Measurements from ENCODE around the gene TEX48. TPM values are rescaled to one million over a fixed set of nuclear protein-coding genes. Genes with fewer than 3 reads are reported as not detected.

TEX48 gene
- total RNA-seq, 4 donors from 2014 or later: not detected

- DNase-seq (ENCODE audit: low spot score in 2 of 2): no peak
- H3K4me3 ChIP-seq (ENCODE audit: low read depth, poor library complexity, severe bottlenecking): no peak overlapping the region
- intact Hi-C loops (cut with DNase I; ENCODE audit: low total_unique reads): no loop called here
- WGBS, 2 donors: 92 to 94% methylated on average over 4 of the region's 4 CpGs
- TF ChIP-seq POLR2A (IDR thresholded peaks at IDR 0.05) (no peak), CTCF (IDR thresholded peaks at IDR 0.05) (no peak)
These were observed 16.0 kb upstream of the TEX48 start for GRCh38 chr9:114697951-114698351.

- TF ChIP-seq POLR2A (IDR thresholded peaks at IDR 0.05) (no peak), CTCF (IDR thresholded peaks at IDR 0.05) (no peak)
- intact Hi-C loops (cut with DNase I; ENCODE audit: low total_unique reads): no loop called here
- 76% methylated on average over 7 of the region's 7 CpGs for WGBS, 2 donors
- no peak overlapping the region for H3K4me3 ChIP-seq (ENCODE audit: low read depth, poor library complexity, severe bottlenecking)
- no peak for DNase-seq (ENCODE audit: low spot score in 2 of 2)
These were observed 15.0 kb upstream of the TEX48 start for GRCh38 chr9:114696814-114697544.

- intact Hi-C loops (cut with DNase I; ENCODE audit: low total_unique reads): no loop called here
These were observed 14.0 kb upstream of the TEX48 start for GRCh38 chr9:114695948-114696347.

GRCh38 chr9:114694719-114695269 is 12.8 kb upstream of the TEX48 start:
- TF ChIP-seq POLR2A (IDR thresholded peaks at IDR 0.05) (no peak), CTCF (IDR thresholded peaks at IDR 0.05) (no peak)
- no peak for DNase-seq (ENCODE audit: low spot score in 2 of 2)
- intact Hi-C loops (cut with DNase I; ENCODE audit: low total_unique reads): no loop called here
- 89 to 95% methylated on average over 6 of the region's 6 CpGs for WGBS, 2 donors
- no peak overlapping the region for H3K4me3 ChIP-seq (ENCODE audit: low read depth, poor library complexity, severe bottlenecking)

More at GRCh38 chr9:114695948-114696347, 14.0 kb upstream of the TEX48 start:
- 80 to 92% methylated on average over 2 of the region's 2 CpGs for WGBS, 2 donors
- H3K4me3 ChIP-seq (ENCODE audit: low read depth, poor library complexity, severe bottlenecking): no peak overlapping the region
- no peak for DNase-seq (ENCODE audit: low spot score in 2 of 2)
- TF ChIP-seq POLR2A (IDR thresholded peaks at IDR 0.05) (no peak), CTCF (IDR thresholded peaks at IDR 0.05) (no peak)

GRCh38 chr9:114694146-114694545 is 12.2 kb upstream of the TEX48 start:
- 52 to 56% methylated on average over 2 of the region's 2 CpGs for WGBS, 2 donors
- DNase-seq (ENCODE audit: low spot score in 2 of 2): no peak
- intact Hi-C loops (cut with DNase I; ENCODE audit: low total_unique reads): no loop called here
- TF ChIP-seq POLR2A (IDR thresholded peaks at IDR 0.05) (no peak), CTCF (IDR thresholded peaks at IDR 0.05) (no peak)
- H3K4me3 ChIP-seq (ENCODE audit: low read depth, poor library complexity, severe bottlenecking): no peak overlapping the region

All from lower leg skin (tissue), 4 donors.